ENCODE measurements around the gene PRKCA.

The PRKCA gene

DNA sequence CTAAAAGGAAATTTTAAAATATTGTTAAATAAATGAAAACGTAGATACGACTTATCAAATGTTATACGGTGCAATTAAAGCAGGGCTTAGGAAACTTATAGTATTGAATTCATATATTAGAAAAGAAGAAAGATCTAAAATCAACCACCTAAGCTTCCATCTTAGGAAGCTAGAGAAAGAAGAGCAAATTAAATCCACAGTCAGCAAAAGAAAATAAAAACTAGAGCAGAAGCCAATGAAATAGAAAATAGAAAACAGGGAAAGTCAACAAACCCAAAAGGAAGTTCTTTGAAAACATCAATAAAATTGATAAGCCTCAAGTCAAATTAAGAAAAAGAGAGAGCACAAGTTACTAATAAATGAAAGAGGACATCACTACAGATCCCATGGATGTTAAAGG is 457.9 kb downstream of the PRKCA start:
- DNase-seq, result no peak

DNA sequence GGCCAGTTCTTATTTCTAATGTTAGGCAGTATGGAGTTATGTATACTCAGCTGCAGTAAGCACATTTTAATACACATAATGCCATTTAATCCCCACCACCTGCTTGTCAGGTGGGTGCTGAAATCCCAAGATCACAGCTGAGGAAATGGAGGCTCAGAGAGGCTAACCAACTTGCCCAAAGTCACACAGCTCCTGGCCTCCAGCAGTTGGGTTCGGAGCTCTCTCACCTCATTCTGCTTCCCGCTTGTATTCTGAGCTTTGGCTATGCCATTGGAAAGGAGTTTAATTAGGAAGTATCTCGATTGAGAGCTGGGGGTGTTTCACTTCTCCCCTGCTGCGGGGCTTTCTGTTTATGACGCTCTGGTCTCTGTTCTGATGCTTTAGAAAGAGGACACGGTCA is 459.9 kb downstream of the PRKCA start:
- DNase-seq, result no peak

DNA sequence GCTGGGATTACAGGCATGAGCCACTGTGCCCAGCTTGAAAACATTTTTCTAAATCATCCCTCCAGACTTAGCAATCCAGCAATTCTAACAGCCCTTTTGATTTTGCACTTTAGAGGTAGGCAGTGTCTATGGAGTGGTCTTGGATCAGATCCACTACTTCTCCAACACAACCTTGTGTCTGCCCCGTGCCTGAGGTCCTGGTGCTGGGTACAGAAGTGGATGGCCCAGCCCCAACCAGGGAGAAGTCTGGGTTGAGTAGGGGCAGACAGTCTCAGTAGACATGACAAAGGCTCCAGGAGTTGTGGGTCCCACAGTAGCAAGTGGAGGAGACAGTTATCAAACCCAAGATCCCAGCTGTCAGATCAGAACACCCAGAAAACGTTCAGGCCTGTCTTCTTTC is 460.6 kb downstream of the PRKCA start:
- no peak for DNase-seq

DNA sequence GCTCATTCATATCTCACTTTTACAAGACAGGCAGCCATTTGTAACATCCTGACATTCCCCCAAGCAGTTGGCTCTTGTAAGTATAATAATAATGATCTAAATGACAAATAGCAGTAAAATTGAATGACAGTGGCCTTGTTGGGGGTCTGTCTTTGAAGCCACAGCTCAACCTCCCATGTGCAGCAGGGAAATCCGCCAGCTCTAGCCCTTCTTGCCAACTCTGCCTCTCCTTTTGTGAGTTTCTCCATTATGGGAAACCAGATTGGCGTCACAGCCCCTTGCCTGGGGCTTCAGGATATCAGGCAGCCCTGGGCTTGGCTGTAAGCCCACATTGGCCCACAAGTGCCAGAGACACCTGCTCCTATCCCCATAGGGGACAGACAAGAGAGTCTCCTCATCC is 462.1 kb downstream of the PRKCA start:
- no peak for DNase-seq

DNA sequence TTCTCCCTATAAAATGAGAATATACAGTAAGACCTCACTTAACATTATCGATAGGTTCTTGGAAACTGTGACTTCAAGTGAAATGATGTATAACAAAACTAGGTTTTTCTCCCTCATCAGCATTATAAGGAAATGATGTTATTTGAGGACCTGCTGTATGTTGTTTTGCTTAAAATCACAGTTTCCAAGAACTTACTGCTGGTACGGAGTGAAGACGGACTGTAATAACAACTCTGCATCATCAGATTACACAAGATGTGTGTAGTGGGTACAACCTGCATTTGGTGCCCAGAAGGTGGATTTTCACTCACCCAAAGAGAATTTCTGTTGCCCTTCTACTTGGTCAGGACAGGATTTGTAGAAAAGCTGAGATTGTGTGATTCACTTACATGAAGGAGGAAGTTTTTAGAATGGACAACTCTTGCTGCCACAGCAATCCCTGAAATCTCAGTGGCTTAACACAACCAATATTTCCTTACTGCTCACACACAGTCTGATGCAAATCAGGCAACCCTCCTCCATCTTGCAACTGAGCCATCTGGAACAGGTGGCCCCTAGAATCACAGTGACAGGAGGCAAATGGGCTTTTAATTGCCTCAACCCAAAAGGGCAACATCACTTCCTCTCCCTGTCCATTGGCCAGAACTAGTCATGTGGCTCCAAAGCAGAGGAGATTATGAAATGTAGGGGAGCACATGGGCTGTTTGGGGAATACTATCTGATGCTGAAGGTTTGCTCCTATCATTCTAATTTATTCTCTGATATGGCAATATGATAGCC is 464.9 kb downstream of the PRKCA start:
- no peak for DNase-seq

DNA sequence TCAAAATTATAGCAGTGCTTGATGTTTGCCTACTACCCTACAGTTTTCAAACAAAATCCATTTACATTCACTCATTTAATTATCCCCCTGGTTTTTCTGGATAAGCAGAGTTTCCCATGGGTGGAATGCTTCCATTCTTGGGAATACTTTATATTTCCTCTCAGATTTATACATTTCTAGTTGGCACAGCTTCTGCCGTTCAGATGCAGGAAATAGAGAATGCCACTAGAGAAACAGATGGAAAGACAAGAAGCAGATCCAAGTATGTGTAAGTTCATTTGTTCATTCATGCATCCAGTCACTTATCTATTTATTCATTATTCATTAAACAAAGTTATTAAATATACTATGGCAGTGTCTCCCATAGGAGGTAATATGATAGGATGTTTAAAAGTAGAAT is 467.5 kb downstream of the PRKCA start:
- DNase-seq, result no peak

DNA sequence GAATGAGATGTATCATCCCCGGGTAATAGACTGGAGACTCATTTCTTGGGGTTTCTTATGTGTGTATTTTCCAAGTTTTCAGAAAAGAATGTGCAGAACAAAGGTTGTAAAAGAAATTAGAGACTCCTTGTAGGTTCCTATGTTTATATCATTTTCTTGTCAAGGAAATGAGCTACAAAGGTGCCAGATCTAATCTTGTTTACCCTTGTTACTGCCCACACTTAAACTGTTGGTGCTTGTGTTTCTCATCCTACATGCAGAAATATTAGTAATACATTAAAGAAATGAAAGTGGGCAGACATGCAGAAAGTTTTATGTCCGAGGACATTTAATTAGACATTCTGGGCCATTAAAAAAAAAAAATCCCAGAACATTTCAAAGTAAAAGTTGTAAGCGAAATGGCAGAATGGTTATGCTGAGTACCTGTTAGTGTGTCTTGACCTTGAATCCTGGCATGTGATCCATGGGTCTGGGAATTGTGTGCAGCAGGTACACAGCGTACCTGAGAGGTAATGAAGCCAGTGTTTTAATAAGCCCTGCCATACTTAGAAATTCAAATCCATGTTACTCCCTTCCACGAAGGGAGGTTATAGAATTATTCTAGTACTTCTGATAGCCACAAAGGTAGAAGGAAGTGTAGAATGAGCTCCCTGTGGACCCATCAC is 469.9 kb downstream of the PRKCA start:
- DNase-seq, result no peak

DNA sequence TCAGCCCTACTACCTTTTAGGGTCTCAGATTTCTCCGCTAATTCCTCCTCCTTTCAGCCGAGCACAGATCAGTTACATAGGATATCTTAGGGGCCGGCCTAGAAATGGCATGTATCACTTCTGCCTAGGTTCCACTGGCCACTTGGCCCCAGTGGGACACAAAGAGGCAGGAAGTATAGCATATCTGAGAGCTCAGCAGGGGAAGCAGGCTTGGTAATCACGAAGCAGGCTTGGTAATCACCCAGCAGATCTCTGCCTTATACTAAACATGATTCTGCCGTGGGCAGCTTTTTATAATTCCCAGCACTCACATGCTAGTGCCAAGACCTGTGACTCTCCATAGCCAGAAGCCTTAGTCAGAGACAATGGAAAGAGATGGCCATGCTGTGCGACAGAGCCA is 472.9 kb downstream of the PRKCA start:
- no peak for DNase-seq

DNA sequence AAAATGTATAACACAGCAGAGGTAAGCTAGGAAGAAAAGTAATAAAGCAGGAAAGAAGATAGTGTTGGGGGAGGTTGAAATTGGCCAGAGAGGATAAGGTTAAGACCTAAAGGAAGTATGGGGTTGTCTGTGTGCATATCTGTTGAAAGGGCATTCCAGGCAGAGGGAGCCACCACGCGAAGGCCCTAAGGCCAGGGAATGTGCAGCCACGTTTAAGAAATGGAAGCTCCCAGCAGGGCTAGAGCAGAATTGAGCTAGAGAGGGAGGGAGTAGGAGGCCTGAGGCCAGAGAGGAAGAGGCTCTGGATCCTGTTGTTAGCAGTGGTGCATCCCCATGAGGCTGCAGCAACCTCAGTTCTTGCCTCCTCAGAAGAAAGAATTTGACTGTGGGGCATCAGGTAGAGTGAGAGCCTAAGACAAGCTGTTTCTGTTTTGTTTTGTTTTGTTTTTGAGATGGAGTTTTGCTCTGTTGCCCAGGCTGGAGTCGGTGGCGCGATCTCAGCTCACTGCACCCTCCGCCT is 473.5 kb downstream of the PRKCA start:
- no peak for DNase-seq

DNA sequence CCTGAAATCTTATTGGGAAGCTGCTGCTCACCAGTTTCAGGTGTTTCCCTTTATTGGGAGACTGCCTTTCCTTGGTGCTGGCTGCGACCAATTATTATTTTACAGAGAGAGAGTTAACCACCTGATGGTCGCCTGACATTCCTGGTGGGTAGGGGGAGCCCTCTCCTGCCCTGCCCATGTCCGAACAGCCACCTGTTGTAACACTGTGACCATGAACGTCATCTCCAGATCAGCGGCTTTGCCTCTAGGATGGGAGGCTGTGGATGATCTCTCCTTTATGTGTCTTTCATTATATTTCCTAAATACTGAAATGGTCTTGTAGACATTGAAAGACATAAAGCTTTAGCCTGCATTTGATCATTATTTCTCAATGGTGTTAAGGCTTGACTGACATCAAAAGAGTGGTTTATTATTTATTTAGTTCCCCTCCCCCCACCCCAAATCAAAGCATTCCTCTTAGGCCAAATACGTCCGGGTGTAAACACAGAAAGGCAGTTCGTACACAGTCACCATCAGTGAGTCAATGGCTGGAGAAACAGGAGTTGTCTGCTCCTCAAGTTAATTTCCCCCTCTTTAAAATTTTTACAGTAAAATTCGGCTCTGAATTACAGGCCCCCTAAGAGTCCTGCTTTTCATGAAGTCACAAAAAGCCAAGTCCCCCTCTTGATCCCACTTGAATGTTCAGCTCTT is 474.7 kb downstream of the PRKCA start:
- DNase-seq, result no peak

DNA sequence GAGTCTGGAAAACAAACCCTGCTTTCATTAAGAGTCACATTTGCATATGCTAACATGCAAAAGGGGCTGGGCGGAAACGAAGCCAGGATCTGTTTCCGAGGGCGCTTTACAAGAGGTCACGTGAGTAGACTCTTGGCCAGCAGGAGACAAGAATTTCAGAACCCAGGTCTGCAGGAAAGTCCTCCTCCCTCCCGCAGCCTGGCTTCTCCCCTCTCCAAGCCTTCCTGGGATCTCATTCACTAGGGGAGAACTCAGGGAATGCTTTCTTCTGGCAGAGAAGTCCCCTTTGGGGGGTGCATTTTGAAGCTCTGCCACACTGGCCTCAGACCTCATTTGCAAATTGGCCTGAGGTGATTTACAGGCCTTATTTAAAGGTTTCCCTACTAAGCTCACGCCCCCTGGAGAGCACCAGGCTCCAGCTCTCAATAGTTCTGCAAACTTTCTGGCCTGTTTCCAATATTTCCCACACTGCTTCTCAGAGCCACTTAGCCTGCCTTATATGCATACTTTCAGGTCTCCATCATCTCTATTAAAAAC is 475.3 kb downstream of the PRKCA start:
- DNase-seq, result peak; percentile 28

DNA sequence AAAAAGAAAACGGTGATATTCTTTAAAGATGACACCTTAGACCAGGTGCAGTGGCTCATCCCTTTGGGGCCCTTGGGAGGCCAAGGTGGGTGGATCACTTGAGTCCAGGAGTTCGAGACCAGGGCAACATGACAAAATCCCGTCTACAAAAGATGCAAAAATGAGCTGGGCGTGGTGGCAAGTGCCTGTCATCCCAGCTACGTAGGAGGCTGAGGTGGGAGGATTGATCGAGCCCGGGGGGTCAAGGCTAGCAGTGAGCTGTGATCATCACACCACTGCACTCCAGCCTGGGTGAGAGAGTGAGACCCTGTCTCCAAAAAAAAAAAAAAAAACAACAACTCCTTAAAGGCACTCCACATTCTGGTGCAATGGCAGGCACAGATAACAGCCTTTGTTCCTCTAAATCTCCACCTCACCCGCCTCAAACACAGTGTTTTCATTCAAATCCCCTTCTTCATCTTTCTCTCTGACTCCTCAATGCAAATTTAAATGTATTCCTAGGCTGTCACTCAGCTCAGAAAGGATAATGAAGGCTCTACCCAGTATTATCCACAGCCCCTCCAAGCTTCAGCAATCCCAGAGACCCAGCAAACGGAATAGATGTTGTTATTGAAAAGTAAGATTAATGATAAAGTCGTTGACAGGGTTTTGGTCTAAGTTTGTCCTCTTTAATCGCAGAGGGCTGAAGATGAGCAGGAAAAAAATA is 476.3 kb downstream of the PRKCA start:
- DNase-seq, result no peak

DNA sequence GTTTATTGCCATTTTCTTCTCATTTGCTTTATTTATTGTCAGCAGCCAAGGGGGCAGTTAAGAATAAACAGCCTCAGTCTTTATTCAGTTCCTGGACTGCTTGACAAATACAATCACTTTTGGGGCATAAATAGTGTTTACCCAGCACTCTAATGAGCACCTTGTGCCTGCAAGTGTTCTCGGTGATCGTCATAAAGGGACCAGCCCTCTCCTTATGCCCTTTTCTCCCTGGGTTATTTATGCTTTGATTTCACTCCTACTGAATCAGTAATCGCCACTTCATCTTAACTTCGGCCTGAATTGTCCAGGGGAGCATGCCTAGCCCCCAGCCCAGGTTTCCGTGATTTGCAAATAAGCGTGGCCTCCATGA is 476.8 kb downstream of the PRKCA start:
- DNase-seq, result no peak

DNA sequence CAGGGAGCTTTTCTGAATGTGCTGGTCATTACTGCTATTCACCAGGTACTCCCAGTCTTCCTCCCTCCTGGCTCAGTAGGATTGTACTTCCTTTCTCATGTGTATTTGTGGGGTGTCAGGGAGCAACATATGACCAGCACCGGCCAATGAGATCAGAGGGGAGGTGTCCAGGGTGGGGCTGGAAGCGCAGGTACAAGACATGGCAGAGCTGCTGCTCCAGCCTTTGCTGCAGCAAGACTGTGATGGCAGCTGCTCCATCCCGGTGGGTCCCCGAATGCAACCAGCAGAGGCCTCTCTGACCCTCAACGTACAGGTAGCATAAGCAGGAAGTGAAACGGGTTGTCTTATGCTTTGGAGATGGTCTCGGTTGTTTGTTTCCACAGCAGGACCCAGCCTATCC is 478.7 kb downstream of the PRKCA start:
- DNase-seq, result no peak

DNA sequence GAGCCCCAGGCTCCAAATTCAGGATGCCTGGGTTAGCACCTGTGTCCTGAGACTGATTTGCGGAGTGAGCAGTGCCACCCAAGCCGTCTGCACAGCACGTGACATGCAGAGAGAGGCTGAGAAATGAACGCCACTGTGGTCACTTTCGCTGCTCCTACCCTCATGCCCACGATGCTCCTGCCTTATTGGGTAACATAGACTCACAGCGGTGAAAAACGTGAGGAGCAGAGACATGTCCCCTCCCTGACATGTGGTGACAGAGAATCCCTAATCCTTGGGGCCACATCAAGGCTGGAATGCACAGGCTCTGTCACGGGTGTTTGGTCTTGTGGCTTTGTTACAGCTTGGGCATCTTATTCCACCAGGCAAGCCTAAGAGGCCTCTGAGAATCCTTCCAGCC is 480.4 kb downstream of the PRKCA start:
- no peak for DNase-seq

DNA sequence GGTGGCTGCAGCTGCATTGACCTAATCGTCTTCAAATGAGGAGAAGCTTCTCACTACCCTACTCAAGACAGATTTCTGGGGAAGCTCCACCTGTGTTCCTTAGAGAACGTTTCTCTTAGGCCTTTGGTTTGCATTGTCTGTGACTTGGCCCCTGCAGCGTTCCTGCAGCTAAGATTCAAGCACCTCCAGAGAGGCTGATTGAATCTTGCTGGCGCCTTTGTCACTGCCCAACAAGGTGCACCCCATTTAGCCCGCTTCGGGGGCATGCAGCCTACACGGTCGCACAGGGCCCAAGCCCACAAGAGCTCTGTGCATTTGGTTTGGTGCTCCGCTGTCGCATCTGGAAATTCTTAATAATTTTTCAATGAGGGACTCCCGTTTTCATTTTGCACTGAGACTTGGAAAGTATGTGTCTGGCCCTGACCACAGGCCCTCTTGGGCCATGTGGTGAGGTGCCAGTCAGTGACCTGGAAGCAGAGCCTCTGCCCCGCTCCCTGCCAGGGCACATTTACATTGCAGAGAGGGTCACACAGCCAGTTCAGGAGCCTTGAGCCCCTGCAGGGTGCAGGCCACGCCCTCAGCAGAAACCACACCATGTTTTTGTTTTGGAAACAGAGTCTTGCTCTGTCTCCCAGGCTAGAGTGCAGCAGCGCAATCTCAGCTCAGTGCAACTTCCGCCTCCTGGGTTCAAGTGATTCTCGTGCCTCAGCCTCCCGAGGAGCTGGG is 481.4 kb downstream of the PRKCA start:
- no peak for DNase-seq

DNA sequence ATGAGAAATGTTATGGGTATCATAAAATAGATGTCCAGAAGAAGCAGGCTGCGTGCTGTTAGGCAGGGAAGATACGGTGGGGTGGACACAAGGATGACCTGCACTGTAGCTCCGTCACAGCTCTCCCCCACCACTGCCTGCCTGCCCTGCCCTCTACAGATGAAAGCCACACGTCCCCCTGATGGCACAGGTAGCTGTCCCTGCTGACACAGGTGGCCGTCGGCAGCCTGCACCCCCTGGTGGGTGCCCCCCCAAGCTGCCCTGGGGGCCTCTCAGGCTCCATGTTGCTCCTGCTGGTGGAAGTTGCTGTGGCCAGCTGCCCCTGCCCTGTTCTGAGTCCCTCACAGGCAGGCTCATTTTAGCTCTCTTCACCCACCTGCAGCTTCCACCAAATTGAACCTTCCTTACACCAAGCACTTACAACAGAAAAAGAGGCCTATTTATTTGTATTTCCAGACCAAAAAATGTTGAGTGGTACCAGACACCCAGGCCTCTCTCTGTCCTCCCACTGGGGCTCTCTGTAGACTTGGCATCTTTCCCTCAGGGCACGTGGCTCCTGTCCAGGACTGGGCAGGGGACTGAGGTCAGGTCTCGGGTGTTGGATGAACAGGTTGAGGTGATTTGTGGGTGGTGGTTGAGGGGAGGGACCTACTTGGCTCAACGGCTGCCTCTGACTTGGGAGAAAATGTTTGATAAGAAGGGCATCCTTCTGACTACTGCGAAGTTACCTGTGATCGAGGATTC is 482.4 kb downstream of the PRKCA start:
- no peak for DNase-seq

DNA sequence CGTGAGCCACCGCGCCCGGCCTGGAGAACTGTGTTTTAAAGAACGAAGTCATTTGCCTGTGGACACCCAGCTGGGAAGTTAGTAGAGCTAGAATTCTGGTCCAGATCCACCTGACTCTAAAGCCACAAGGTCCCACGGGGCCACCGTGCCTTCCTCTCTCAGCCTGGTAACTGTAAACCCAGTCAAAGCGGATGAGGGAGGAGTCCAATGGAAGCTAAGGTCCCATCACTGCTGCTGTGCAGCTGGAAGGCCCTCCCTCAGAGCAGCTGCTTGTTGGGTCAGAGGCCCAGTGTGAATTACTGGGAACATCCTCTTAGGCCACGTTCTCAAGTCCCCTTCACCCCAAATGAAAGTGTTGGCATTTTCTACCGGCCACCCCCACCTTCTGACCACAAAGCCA is 483.7 kb downstream of the PRKCA start:
- DNase-seq, result no peak

DNA sequence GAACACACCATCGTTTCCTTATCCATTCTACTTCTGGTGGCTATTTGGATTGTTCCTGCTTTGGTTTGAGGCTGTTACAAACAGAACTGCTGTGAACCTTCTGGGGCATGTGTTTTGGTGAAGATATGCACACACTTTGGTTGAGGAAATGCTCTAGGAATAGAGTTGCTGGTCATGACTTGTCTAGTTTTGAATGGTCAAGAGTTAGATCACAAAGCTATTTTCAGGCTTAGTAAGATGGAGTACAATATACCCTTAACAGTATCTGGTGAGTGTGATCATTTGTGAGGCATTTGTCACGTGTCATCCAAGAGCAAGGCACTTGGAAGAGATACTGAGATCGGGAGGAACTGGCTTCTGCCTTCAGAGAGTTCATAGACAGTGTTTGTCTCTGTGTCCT is 485.5 kb downstream of the PRKCA start:
- no peak for DNase-seq

DNA sequence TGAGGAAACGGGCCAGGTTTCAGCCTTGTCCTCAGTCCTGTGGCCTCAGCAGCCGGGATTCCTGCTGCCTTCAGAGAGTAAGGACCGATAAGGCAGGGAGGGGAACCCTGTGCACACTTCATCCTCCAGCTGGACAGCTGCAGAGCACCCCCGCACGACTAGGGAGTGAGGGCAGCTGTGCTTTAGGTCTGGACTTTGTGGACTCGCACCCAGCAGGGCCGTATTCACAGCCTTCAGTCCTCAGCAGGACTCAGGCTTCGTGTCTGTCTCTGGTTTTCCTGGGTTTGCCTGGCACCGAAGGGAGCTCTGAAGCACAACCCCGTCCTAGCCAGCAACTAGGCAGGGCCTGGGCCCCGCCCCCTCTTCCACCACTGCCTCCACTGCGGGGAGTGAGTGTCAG is 486.7 kb downstream of the PRKCA start:
- DNase-seq, result no peak

DNA sequence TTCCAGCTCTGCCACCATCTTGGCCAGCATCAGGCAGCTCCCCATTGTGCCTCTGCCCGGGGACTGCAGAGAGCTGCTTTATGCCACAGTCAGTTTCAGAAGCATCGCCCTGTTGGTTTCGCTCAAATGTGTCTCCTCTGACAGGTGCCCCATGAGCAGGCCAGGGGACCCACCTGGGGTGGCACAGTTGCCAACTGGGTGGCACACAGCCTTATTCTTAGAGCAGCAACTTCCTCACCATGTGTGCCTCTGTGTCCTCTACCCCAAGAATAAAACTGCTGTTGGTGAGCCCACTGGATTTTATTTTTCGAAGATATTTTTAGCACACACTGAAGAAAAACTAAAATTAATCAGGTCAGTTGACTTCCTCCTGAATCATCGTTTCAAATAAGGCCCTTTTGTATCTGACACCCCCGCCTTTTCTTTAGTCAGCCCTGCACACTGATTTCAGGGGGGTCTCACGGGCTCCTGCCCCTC is 487.6 kb downstream of the PRKCA start:
- DNase-seq, result no peak
